Smooth muscle cell of bladder (primary cell): ENCODE results near the gene COL6A3. TPM values are rescaled to one million over a fixed set of nuclear protein-coding genes. Genes with fewer than 3 reads are reported as not detected.

ENCODE experiments used
- total RNA-seq: library from RNA; depleted of rRNA; stranded (reverse); fragments of >200 nt; gene quantifications from 2 replicates; pipeline ENCODE4 v1.2.3, GENCODE V29; 2014

COL6A3 gene, protein sequence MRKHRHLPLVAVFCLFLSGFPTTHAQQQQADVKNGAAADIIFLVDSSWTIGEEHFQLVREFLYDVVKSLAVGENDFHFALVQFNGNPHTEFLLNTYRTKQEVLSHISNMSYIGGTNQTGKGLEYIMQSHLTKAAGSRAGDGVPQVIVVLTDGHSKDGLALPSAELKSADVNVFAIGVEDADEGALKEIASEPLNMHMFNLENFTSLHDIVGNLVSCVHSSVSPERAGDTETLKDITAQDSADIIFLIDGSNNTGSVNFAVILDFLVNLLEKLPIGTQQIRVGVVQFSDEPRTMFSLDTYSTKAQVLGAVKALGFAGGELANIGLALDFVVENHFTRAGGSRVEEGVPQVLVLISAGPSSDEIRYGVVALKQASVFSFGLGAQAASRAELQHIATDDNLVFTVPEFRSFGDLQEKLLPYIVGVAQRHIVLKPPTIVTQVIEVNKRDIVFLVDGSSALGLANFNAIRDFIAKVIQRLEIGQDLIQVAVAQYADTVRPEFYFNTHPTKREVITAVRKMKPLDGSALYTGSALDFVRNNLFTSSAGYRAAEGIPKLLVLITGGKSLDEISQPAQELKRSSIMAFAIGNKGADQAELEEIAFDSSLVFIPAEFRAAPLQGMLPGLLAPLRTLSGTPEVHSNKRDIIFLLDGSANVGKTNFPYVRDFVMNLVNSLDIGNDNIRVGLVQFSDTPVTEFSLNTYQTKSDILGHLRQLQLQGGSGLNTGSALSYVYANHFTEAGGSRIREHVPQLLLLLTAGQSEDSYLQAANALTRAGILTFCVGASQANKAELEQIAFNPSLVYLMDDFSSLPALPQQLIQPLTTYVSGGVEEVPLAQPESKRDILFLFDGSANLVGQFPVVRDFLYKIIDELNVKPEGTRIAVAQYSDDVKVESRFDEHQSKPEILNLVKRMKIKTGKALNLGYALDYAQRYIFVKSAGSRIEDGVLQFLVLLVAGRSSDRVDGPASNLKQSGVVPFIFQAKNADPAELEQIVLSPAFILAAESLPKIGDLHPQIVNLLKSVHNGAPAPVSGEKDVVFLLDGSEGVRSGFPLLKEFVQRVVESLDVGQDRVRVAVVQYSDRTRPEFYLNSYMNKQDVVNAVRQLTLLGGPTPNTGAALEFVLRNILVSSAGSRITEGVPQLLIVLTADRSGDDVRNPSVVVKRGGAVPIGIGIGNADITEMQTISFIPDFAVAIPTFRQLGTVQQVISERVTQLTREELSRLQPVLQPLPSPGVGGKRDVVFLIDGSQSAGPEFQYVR (N-terminal part only)
- 2,030 and 2,143 TPM in 2 replicates for total RNA-seq

DNA sequence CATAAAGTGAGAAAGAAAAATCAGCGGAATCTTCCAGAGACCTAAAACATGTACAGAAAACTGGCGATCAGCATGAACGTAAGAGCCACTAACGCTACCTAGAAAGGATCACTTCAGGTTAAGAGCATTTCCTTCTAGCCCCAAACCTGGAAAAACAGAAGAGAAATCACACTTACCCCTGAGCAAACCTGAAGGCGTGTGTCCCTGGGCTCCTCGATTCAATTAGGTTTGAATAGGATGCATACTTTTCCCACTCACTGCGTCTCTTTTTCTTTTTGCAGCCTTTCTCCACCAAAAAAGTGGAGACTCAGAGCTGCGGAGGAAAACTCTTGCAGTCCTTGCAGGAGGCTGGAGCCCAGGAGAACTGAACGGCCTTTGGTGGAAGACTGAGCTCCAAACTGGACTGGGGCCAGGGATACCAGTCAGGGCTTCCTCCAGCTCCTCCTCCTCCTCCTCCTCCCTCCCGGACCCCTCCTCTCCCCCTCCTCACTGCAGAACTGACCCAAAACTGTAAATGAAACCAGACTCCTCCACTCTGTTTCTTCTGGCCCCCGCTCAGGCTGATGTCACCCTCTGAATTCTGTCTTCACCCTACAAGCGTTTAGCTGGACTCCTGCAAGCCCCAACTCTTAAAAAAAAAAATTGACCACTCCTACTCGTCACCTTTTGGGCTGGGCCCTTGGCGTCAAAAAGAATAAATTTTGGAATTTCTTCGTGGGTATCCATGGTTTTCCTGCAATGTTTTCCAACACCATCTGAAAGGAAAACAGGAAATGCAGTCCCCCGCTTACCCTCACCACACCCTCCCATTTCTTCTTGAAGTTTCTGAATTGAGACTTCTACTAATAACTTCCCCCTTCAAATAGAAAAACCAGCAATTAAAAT, at the start of gene COL6A3:
COL6A3 (minus strand) TSS at position 388 of the 885 bp plus-strand sequence. CDS start 17,347 bp downstream, outside the sequence.

Other genes with a start within 250 kb of the COL6A3 start
- gene MLPH, start 73.1 kb upstream of the COL6A3 start, total RNA-seq = 12.2 and 12.8 TPM in 2 replicates
- not detected in 2 replicates for gene PRLH, start 152.4 kb upstream of the COL6A3 start, total RNA-seq
- gene RAB17, start 176.6 kb upstream of the COL6A3 start, total RNA-seq = 0.14 and 0.28 TPM in 2 replicates
- gene LRRFIP1, start 213.4 kb upstream of the COL6A3 start, total RNA-seq = 41.7 and 49.8 TPM in 2 replicates